ENCODE data around the gene CDH23.

Gene CDH23

DNA sequence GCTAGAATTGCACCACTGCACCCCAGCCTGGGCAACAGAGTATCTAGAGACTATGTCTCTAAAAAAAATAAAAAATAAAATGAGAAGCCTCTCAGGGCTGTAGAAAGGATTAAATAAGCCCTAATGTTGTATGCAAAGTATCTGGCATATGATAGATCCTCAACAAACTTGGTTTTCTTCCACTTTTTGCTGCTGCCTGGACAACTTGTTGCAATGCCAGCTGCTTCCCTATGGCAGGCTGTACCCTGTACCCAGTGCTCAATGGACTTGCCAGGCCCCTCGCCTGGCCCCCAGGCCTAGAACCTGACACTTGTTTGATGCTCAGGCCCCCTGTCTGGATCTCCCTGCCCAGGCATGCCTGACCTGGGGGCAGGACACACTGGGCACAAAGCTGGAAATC is 28.5 kb upstream of the CDH23 start:
- H2AFZ ChIP-seq (ENCODE audit: insufficient read depth, low read length, poor library complexity) = no peak overlapping the region
- H2BK5ac ChIP-seq (ENCODE audit: low read depth, low read length, poor library complexity) = no peak overlapping the region
- no peaks in the 10 kb centered on the region for H3K27me3 ChIP-seq (ENCODE audit: insufficient read depth, low read length)
- H3K4me2 ChIP-seq (ENCODE audit: low read length) = no peak overlapping the region
- no peak overlapping the region for H3K18ac ChIP-seq (ENCODE audit: low read length)
- no peak overlapping the region for H3K27ac ChIP-seq (ENCODE audit: low read depth, low read length)
- WGBS (ENCODE audit: extremely low coverage, insufficient coverage, insufficient read length) = no CpG with 5 or more reads among the region's 1 CpG
- H4K8ac ChIP-seq (ENCODE audit: low read depth, low read length) = no peak overlapping the region
- H2BK120ac ChIP-seq (ENCODE audit: insufficient read depth, low read length, poor library complexity) = no peak overlapping the region
- DNase-seq = no peak
- H3K4ac ChIP-seq (ENCODE audit: low read depth, low read length) = no peak overlapping the region
- H3K79me2 ChIP-seq (ENCODE audit: control insufficient read depth, insufficient read depth, low read length, poor library complexity) = no peaks in the 10 kb centered on the region
- H3K36me3 ChIP-seq (ENCODE audit: control insufficient read depth in 1 of 2, insufficient read depth in 2 of 2, low read length in 2 of 2) = no peaks in the 10 kb centered on the region
- H3K14ac ChIP-seq (ENCODE audit: low read length) = no peak overlapping the region
- no peak overlapping the region for H3K4me3 ChIP-seq (ENCODE audit: low read depth, low read length)
- H2AK5ac ChIP-seq (ENCODE audit: low read length) = no peak overlapping the region
- H3K9ac ChIP-seq (ENCODE audit: low read length) = no peak overlapping the region
- no peak overlapping the region for H2BK12ac ChIP-seq (ENCODE audit: low read length)
- no peak overlapping the region for H4K12ac ChIP-seq (ENCODE audit: low read depth, low read length)
- H3K79me1 ChIP-seq (ENCODE audit: low read length) = no peaks in the 10 kb centered on the region
- H3K23ac ChIP-seq (ENCODE audit: low read length) = no peak overlapping the region
- H4K91ac ChIP-seq (ENCODE audit: low read depth, low read length) = no peak overlapping the region
- H3K4me1 ChIP-seq (ENCODE audit: control insufficient read depth in 1 of 2, insufficient read depth in 2 of 2, low read length in 2 of 2) = peaks cover 3 to 4% of the 10 kb centered on the region in 2 experiments
- no peaks in the 10 kb centered on the region for H3K9me3 ChIP-seq (ENCODE audit: insufficient read depth, low read depth, low read length)

DNA sequence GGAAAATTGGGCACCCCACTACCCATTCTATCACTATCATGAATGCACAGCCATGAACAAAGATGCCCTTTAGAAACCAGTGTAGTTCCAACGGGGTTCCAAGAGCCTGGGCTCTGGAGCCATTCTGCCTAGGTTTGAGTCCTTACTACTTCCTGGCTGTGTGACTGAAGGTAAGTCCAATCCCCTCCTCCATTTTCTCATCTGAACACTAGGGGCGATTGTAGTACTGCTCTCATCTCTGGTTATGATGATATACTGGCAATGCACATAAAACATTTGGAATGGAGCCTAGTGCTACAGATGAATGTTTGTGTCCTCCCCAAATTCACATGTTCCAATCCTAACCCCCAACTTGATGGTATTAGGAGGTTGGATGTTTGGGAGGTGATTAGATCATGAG is 28.1 kb upstream of the CDH23 start:
- no peaks in the 10 kb centered on the region for H3K36me3 ChIP-seq (ENCODE audit: control insufficient read depth in 1 of 2, insufficient read depth in 2 of 2, low read length in 2 of 2)
- H3K9me3 ChIP-seq (ENCODE audit: insufficient read depth, low read depth, low read length) = no peaks in the 10 kb centered on the region
- no peak overlapping the region for H2AFZ ChIP-seq (ENCODE audit: insufficient read depth, low read length, poor library complexity)
- H4K12ac ChIP-seq (ENCODE audit: low read depth, low read length) = no peak overlapping the region
- H2BK120ac ChIP-seq (ENCODE audit: insufficient read depth, low read length, poor library complexity) = no peak overlapping the region
- no peak overlapping the region for H3K18ac ChIP-seq (ENCODE audit: low read length)
- H4K91ac ChIP-seq (ENCODE audit: low read depth, low read length) = no peak overlapping the region
- DNase-seq = no peak
- WGBS (ENCODE audit: extremely low coverage, insufficient coverage, insufficient read length) = no CpG with 5 or more reads among the region's 2 CpGs
- H3K4me3 ChIP-seq (ENCODE audit: low read depth, low read length) = no peak overlapping the region
- no peak overlapping the region for H3K4ac ChIP-seq (ENCODE audit: low read depth, low read length)
- no peak overlapping the region for H3K4me2 ChIP-seq (ENCODE audit: low read length)
- no peak overlapping the region for H3K27ac ChIP-seq (ENCODE audit: low read depth, low read length)
- H3K79me2 ChIP-seq (ENCODE audit: control insufficient read depth, insufficient read depth, low read length, poor library complexity) = no peaks in the 10 kb centered on the region
- H3K23ac ChIP-seq (ENCODE audit: low read length) = no peak overlapping the region
- no peaks in the 10 kb centered on the region for H3K27me3 ChIP-seq (ENCODE audit: insufficient read depth, low read length)
- peaks cover 3 to 4% of the 10 kb centered on the region in 2 experiments for H3K4me1 ChIP-seq (ENCODE audit: control insufficient read depth in 1 of 2, insufficient read depth in 2 of 2, low read length in 2 of 2)
- no peak overlapping the region for H4K8ac ChIP-seq (ENCODE audit: low read depth, low read length)
- no peaks in the 10 kb centered on the region for H3K79me1 ChIP-seq (ENCODE audit: low read length)
- no peak overlapping the region for H2BK12ac ChIP-seq (ENCODE audit: low read length)
- H2BK5ac ChIP-seq (ENCODE audit: low read depth, low read length, poor library complexity) = no peak overlapping the region
- no peak overlapping the region for H3K9ac ChIP-seq (ENCODE audit: low read length)
- no peak overlapping the region for H3K14ac ChIP-seq (ENCODE audit: low read length)
- H2AK5ac ChIP-seq (ENCODE audit: low read length) = no peak overlapping the region

DNA sequence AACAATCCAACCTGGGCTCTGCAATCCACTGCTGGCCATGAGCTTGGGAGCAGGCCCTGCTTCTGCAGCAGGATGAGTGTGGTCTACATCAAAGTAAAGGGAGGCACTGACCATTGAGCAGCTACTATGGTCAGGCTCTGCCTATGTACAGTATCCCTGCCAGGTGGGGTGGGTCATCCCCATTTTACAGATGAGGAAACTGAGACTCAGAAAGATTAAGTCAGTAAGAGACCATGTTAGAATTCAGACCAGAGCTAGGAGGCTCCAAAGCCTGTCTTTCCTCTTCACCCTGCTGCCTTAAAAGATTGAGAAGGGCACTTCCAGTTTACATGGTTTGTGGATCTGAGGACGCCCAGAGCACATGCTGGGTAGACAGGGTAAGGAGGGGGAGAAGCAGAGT is 27.1 kb upstream of the CDH23 start:
- Histone ChIP-seq H3K36me3 (ENCODE audit: control insufficient read depth in 1 of 2, insufficient read depth in 2 of 2, low read length in 2 of 2) (no peaks in the 10 kb centered on the region), H3K79me2 (ENCODE audit: control insufficient read depth, insufficient read depth, low read length, poor library complexity) (no peaks in the 10 kb centered on the region), H2AFZ (ENCODE audit: insufficient read depth, low read length, poor library complexity) (no peak overlapping the region), H2BK120ac (ENCODE audit: insufficient read depth, low read length, poor library complexity) (no peak overlapping the region), H2BK12ac (ENCODE audit: low read length) (no peak overlapping the region), H4K12ac (ENCODE audit: low read depth, low read length) (no peak overlapping the region), H3K14ac (ENCODE audit: low read length) (no peak overlapping the region), H3K27ac (ENCODE audit: low read depth, low read length) (no peak overlapping the region), H3K4ac (ENCODE audit: low read depth, low read length) (no peak overlapping the region), H4K91ac (ENCODE audit: low read depth, low read length) (no peak overlapping the region), H3K4me2 (ENCODE audit: low read length) (no peak overlapping the region), H4K8ac (ENCODE audit: low read depth, low read length) (no peak overlapping the region), H3K4me1 (ENCODE audit: control insufficient read depth in 1 of 2, insufficient read depth in 2 of 2, low read length in 2 of 2) (peaks cover 3 to 4% of the 10 kb centered on the region in 2 experiments), H3K9me3 (ENCODE audit: insufficient read depth, low read depth, low read length) (no peaks in the 10 kb centered on the region), H3K18ac (ENCODE audit: low read length) (no peak overlapping the region), H3K23ac (ENCODE audit: low read length) (no peak overlapping the region), H3K4me3 (ENCODE audit: low read depth, low read length) (no peak overlapping the region), H2AK5ac (ENCODE audit: low read length) (no peak overlapping the region), H3K9ac (ENCODE audit: low read length) (no peak overlapping the region), H3K79me1 (ENCODE audit: low read length) (no peaks in the 10 kb centered on the region), H3K27me3 (ENCODE audit: insufficient read depth, low read length) (no peaks in the 10 kb centered on the region), H2BK5ac (ENCODE audit: low read depth, low read length, poor library complexity) (no peak overlapping the region)
- WGBS (ENCODE audit: extremely low coverage, insufficient coverage, insufficient read length) = no CpG with 5 or more reads among the region's 1 CpG
- no peak for DNase-seq

DNA sequence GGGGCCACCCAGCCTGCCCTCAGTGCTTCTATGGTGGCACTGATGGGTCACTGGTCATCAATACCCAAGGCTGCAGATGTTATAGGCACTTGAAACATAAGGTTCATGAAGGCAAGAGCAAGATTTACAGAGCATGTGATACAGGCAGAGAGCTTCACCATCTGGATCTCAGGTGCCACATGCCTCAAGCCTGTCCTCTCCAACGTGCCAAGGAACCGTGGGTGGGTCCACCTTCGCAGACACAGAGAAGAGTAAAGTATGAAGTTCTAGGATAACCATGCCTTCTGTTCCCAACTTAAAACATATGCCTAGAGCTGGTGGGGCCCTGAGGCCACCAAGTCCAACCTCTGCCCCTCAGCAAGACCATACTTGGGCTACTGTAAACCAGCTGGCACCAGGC is 26.7 kb upstream of the CDH23 start:
- no peaks in the 10 kb centered on the region for H3K79me1 ChIP-seq (ENCODE audit: low read length)
- no peak overlapping the region for H4K8ac ChIP-seq (ENCODE audit: low read depth, low read length)
- no peak overlapping the region for H2AK5ac ChIP-seq (ENCODE audit: low read length)
- H3K23ac ChIP-seq (ENCODE audit: low read length) = no peak overlapping the region
- H3K36me3 ChIP-seq (ENCODE audit: control insufficient read depth in 1 of 2, insufficient read depth in 2 of 2, low read length in 2 of 2) = no peaks in the 10 kb centered on the region
- H3K79me2 ChIP-seq (ENCODE audit: control insufficient read depth, insufficient read depth, low read length, poor library complexity) = no peaks in the 10 kb centered on the region
- H3K27me3 ChIP-seq (ENCODE audit: insufficient read depth, low read length) = no peaks in the 10 kb centered on the region
- H4K12ac ChIP-seq (ENCODE audit: low read depth, low read length) = no peak overlapping the region
- H2AFZ ChIP-seq (ENCODE audit: insufficient read depth, low read length, poor library complexity) = no peak overlapping the region
- H3K4ac ChIP-seq (ENCODE audit: low read depth, low read length) = no peak overlapping the region
- H3K4me3 ChIP-seq (ENCODE audit: low read depth, low read length) = no peak overlapping the region
- no peak for DNase-seq
- no peak overlapping the region for H3K27ac ChIP-seq (ENCODE audit: low read depth, low read length)
- H3K4me2 ChIP-seq (ENCODE audit: low read length) = no peak overlapping the region
- H3K18ac ChIP-seq (ENCODE audit: low read length) = no peak overlapping the region
- H4K91ac ChIP-seq (ENCODE audit: low read depth, low read length) = no peak overlapping the region
- no peak overlapping the region for H3K9ac ChIP-seq (ENCODE audit: low read length)
- WGBS (ENCODE audit: extremely low coverage, insufficient coverage, insufficient read length) = no CpG with 5 or more reads among the region's 3 CpGs
- H2BK120ac ChIP-seq (ENCODE audit: insufficient read depth, low read length, poor library complexity) = no peak overlapping the region
- peaks cover 3 to 4% of the 10 kb centered on the region in 2 experiments for H3K4me1 ChIP-seq (ENCODE audit: control insufficient read depth in 1 of 2, insufficient read depth in 2 of 2, low read length in 2 of 2)
- H3K9me3 ChIP-seq (ENCODE audit: insufficient read depth, low read depth, low read length) = no peaks in the 10 kb centered on the region
- H2BK12ac ChIP-seq (ENCODE audit: low read length) = no peak overlapping the region
- no peak overlapping the region for H2BK5ac ChIP-seq (ENCODE audit: low read depth, low read length, poor library complexity)
- H3K14ac ChIP-seq (ENCODE audit: low read length) = no peak overlapping the region
